ENCODE results near the gene SLC25A43. TPM values are rescaled to one million over a fixed set of nuclear protein-coding genes. Genes with fewer than 3 reads are reported as not detected.
"Not testable (repeated sequence)": the region's sequence is repeated elsewhere in the genome, so short reads cannot be mapped to it uniquely, and the experiment has no call there.

Gene SLC25A43
- 12.3 and 14.4 TPM in 2 replicates for total RNA-seq

DNA sequence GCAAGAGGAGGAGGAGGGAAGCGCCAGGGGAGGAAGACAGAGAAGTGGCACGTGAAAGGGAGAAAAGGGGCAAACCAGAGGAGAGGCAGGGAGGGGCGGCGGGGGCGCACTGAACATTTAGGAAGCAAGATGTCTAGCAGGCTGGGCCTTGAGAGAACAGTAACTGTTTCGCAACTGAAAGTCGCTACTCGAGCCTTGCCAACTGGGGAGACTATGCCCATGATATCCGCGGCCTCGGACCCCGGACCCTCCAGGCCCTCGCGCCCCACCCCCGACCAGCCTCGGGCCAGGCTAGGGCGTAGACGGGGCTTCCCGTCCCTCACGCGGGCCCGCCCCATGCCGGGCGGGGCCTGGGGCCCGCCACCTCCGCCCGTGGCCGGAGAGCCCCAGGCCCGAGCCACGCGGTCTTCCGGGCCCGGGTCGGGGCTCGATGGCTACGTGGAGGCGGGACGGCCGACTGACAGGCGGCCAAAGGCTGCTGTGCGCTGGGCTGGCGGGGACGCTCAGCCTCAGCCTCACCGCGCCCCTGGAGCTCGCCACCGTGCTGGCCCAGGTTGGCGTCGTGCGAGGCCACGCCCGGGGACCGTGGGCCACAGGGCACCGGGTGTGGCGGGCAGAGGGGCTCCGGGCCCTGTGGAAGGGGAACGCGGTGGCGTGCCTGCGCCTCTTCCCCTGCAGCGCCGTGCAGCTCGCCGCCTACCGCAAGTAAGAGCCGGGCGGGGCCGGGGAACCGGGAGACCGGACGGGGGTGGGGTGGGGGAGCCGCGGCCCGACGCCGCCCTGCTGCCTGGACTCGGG is at the start of gene SLC25A43:
SLC25A43 (plus strand) TSS at position 363 of the 798 bp plus-strand sequence; CDS start at position 431, 68 bp downstream.
- DNase-seq (ENCODE audit: low read depth in 2 of 2), result peak in 1 of 2 donors; percentile 52

DNA sequence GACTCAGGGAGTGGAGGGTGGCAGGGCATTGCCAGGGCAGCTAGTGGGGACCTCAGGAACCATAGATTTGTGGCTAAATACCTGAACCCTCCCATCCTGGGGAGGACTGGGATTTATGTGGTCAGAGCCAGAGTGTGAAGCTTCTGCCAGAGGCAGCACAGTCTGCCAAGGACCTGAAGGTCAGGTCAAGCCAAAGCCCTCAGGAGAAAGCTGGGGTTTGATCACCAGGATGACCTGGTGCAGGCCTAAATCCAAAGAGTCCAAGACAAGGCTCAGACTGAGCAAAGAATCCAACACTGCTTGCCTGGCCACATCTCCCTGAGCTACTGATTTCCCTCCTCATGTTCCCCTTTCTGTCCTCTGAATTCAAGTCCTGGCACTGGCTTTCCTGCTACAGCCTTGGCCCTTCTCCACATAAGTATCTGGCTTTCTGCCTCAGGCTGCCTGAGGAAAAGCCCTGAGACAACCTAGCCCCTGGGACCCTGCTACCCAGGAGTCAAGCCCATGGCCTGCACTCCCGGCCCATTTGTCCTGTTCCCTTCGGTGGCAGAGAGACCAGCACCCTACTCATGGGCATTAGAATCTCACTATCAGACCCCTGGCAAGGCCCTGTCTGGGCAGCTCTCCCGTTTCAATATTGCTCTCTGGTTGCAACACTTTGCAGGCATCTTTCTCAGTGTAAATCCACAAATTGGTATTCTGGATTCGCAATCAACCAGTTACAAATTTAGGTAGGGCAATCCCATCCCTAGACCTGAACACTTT is 39.3 kb upstream of the SLC25A43 start:
- DNase-seq (ENCODE audit: low read depth in 2 of 2), result no peak

DNA sequence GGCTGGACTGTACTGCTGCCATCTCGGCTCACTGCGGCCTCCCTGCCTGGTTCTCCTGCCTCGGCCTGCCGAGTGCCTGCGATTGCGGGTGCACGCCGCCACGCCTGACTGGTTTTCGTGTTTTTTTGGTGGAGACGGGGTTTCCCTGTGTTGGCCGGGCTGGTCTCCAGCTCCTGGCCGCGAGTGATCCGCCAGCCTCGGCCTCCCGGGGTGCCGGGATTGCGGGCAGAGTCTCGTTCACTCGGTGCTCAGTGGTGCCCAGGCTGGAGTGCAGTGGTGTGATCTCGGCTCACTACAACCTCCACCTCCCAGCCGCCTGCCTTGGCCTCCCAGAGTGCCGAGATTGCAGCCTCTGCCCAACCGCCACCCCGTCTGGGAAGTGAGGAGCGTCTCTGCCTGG is 37.7 kb upstream of the SLC25A43 start:
- DNase-seq (ENCODE audit: low read depth in 2 of 2), result not testable (repeated sequence)

DNA sequence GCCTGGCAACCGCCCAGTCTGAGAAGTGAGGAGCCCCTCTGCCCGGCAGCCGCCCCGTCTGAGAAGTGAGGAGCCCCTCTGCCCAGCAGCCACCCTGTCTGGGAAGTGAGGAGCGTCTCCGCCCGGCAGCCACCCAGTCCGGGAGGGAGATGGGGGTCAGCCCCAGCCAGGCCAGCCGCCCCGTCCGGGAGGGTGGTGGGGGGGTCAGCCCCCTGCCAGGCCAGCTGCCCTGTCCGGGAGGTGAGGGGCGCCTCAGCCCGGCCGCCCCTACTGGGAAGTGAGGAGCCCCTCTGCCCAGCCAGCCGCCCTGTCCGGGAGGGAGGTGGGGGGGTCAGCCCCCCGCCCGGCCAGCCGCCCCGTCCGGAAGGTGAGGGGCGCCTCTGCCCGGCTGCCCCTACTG is 37.1 kb upstream of the SLC25A43 start:
- DNase-seq (ENCODE audit: low read depth in 2 of 2), result not testable (repeated sequence)

DNA sequence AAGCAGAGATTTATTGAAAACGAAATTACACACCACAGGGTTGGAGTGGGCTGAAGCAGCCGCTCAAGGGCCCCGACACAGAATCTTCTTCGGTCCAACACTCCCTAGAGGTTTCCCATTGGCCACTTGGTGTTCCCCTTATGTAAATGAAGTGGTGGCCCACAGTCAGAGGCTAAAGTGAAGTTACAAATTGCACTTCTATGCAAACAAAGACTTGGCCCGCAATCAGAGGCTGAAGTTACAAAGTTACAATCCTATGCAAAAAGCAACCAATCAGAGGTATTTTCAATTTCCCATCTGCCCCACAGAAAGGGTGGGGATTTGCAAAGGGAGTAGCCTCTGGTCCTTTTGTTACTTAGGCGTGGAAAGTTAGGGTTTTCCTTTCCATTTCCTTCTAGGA is 35.7 kb upstream of the SLC25A43 start:
- no peak for DNase-seq (ENCODE audit: low read depth in 2 of 2)

DNA sequence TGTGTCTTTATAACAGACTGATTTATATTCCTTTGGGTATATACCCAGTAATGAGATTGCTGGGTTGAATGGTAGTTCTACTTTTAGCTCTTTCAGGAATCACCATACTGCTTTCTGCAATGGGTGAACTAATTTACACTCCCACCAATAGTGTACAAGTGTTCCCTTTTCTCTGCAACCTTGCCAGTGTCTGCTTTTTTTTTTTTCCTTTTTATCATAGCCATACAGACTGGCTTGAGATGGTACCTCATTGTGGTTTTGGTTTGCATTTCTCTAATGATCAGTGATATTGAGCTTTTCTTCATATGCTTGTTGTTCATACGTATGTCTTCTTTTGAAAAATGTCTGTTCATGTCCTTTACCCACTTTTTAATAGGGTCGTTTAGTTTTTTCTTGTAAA is 27.3 kb upstream of the SLC25A43 start:
- DNase-seq (ENCODE audit: low read depth in 2 of 2), result not testable (repeated sequence)

DNA sequence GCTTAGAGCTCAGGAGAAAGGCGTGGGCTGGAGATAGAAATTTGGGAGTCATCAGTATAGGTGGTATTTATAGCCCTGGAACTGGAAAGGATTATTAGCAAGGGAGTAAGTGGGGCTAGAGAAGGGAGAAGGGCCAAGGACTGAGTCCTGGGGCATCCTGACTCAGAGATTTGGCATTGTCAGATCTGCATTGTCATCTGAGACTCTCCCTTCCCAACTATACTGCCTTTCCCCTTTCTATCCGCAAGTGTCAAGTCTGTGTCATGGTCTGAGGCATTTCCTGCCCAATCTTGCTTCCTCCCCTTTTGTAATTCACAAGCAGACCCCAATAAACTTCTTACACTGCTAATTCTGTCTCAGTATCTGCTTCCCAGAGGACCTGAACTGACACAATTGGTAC is 24.4 kb upstream of the SLC25A43 start:
- peak in 1 of 2 donors; percentile 1 for DNase-seq (ENCODE audit: low read depth in 2 of 2)

DNA sequence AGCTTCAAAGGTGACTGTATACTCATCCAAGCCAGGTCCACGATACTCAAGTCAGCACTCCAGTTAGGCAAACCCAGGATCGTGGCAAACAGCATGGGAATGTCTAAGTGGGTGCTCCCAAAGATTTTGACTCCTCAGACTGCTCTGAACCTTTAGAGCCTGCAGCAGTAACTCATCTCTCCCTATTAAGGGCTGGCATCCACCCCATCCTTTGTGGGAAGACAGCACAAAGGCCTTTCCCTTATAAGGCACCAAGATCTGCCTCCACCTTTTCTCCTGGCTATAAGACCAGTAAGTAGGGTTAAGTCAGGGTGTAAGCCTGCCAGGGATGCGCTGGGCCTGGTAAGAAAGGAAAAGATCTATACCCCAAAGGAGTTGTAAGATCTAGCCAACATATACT is 23.6 kb upstream of the SLC25A43 start:
- no peak for DNase-seq (ENCODE audit: low read depth in 2 of 2)

DNA sequence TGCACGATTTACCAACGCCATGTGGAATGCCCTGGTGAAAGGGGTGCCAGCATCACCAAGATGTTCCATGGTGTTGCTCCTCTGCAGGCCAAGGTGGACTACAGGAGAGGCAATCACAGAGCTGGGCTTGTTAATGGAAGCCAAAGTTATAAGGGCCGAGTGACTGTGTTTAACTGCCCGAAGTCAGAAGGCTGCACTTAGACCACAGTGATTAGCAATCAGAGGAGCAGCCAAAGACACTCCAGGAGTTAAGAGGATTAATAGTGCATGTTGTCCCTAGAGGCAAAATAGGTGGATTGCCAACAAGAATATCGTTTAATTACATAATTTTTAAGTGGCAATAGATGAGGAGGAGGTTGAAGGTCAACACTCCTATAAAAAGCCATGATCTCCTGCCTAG is 22.8 kb upstream of the SLC25A43 start:
- DNase-seq (ENCODE audit: low read depth in 2 of 2), result no peak

DNA sequence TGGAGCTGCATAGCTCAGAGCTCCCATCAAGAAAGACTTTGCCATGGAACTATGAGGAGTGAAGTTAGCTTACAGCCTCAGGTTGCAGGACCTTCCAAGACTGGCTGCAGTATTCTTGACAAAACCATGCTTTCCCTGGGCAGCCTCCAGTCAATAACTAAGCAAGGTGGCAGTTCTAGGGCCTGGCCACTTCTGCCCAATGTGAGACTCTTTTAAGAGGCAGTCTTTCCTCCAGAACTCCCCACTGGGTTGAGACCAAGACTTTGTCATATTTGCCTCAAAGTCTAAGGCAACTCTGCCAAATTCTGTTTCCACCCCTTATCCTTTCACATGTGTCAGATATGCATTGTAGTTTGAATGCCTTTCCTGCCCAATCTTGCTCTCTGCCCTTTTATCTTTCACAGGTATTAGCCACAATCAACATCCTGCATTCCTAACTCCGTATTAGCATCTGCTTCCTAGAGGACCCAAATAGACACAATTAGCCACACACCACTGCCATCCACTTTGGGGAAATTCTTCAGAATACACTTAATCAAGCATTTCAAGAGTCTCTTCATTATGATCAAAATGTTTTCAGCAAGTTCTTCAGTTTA is 17.7 kb upstream of the SLC25A43 start:
- DNase-seq (ENCODE audit: low read depth in 2 of 2), result no peak

DNA sequence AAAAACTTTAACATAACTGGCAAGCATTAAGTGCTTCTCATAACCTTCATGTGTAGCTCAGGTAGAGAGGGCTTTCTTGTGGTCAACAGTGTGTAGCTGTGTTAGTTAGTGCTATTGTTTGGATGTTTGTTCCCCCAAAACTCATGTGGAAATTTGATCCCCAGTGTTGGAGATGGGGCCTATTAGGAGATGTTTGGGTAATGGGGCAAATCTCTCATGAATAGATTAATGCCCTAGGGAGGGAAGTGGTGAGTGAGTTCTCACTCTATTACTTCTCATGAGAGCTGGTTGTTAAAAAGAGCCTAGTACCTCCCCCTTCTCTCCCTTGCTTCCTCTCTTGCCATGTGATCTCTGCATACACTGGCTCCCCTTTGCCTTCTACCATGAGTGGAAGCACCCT is 16.5 kb upstream of the SLC25A43 start:
- DNase-seq (ENCODE audit: low read depth in 2 of 2), result no peak

DNA sequence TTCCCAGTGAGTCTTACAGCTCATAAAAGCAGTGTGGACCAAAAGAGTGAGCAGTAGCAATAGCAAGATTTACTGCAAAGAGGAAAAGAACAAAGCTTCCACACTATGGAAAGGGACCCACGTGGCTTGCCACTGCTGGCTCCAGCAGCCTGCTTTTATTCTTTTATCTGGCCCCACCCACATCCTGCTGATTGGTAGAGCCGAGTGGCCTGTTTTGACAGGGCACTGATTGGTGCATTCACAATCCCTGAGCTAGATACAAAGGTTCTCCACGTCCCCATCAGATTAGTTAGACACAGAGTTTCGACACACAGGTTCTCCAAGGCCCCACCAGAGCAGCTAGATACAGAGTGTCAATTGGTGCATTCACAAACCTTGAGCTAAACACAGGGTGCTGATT is 12.5 kb upstream of the SLC25A43 start:
- DNase-seq (ENCODE audit: low read depth in 2 of 2), result not testable (repeated sequence)

DNA sequence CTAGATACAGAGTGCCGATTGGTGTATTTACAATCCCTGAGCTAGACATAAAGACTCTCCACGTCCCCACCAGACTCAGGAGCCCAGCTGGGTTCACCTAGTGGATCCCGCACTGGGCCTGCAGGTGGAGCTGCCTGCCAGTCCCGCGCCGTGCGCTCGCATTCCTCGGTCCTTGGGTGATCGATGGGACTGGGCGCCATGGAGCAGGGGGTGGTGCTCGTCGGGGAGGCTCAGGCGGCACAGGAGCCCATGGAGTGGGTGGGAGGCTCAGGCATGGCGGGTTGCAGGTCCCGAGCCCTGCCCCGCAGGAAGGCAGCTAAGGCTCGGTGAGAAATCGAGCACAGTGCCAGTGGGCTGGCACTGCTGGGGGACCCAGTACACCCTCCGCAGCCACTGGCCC is 11.7 kb upstream of the SLC25A43 start:
- not testable (repeated sequence) for DNase-seq (ENCODE audit: low read depth in 2 of 2)

DNA sequence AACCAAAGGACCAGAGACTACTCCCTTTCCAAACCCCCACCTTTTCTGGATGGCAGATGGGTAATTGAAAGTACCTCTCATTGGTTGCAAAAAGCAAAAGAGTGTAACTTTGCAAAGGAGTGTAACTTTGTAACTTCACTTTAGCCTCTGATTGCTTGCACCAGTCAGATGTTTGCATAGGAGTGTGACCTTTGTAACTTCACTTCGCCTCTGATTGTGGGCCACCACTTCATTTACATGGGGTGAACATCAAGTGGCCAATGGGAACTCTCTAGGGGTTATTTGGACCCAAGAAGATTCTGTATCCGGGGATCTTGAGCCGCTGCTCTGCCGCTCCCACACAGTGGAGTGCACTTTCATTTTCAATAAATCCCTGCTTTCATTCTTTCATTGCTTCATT is 9.9 kb upstream of the SLC25A43 start:
- no peak for DNase-seq (ENCODE audit: low read depth in 2 of 2)

DNA sequence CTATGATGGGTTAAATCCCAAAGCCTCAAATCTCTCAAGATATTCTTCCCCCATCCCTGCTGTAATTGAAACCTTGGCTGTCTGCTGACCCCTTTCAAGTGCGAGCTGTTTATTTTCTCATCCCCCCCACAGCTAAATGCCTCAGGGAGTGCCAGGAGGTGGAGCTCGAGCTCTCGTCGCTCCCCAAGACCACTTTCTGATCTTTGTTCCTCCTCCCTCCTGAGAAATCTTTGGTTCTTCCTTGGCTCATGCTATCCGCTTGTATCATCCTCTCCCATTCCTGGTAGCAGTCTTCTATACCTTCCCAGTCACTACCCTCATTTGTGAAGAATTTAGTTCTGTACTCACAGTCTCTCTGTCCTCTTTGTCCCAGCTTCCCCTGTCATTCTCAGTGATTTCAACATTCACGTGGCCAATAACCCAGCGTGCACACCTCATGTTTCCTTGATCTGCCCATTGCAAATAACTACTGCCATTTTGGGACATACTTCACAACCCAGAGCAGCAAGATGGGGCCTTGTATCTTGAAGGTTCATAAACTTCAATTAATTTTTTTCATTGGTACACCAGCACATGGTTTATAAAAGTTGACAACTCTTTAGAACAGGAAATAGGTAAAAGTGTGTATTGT is 9.2 kb upstream of the SLC25A43 start:
- no peak for DNase-seq (ENCODE audit: low read depth in 2 of 2)

DNA sequence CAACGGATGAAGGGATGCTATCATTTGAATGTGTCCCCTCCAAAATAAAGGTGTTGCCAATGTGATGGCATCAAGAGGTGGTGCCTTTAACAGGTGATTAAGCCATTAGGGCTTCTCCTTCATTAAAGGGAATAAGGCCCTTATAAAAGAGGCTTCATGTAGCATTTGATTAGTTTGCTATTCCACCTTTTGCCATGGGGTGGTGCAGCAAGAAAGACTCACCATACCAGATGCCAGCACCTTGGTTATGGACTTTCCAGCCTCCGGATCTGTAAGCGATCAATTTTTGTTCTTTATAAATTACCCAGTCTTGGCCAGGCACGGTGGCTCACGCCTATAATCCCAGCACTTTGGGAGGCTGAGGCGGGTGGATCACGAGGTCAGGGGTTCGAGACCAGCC is 7.9 kb upstream of the SLC25A43 start:
- peak; percentile 7 to 37 for DNase-seq (ENCODE audit: low read depth in 2 of 2)

DNA sequence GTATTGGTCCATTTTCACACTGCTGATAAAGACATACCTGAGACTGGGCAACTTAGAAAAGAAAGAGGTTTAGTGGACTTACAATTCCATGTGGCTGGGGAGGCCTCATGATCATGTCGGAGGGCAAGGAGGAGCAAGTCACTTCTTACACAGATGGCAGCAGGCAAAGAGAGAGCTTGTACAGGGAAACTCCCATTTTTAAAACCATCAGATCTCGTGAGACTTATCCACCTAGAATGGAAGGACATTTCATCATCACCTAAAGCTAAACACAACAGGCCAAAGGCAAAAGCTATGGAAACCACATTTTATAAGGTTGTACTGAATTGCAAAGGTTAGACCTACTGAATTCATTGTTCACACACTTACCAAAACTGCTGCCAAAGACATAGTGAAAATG is 6.0 kb upstream of the SLC25A43 start:
- no peak for DNase-seq (ENCODE audit: low read depth in 2 of 2)

DNA sequence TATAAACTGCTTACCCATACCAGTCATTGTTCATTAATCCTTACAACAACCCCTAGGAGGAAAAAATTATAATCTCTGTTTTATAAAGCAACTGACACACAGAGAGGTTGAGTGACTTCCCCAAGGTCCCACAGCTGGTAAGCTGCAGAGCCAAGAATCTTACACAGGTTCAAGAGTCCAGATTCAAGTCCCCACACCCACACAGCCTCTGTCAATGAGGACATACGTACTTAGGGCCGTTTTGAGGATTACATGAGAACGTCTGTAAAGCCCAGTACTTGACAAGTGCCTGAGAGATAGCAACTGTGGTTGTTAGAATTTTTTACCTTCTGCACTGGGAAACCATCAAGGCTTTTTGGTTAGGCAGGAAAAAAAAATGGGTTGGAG is 556 bp upstream of the SLC25A43 start:
- peak in 1 of 2 donors; percentile 5 for DNase-seq (ENCODE audit: low read depth in 2 of 2)

DNA sequence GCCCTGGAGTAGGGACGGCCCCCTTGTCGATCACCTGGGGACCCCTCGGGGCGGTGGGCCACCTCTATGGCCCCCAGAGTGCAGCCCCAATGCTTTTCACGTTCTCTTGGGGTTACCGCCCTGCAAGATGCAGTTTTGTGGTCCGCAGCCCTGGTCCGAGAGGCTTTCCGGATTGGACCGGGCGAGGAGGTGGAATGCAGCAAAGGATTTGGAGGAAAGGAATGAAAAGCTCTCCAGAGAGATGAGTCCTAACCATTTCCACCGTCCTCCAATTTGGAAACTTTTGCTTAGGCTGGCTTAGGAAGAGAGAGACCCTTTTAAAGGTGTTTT is 601 bp downstream of the SLC25A43 start:
- DNase-seq (ENCODE audit: low read depth in 2 of 2), result no peak

DNA sequence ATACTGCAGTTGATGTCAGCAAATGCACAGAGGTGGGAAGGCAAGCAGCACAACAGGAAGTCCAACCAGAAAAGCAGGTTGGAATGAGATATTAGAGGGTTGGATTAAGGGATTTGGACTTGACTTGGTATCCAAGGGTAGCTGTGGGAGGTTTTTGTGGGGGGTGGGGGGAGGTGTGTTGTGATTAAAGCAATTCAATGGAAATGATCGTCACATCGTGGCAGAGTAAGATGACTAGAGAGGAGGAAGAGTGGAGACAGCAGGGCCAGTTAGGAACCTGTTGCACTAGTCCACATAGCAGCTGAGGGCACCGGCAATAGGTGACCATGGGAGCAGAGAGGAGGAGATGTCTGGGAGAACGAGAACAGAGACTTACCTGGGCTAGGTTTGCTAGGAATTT is 2.4 kb downstream of the SLC25A43 start:
- DNase-seq (ENCODE audit: low read depth in 2 of 2), result no peak

DNA sequence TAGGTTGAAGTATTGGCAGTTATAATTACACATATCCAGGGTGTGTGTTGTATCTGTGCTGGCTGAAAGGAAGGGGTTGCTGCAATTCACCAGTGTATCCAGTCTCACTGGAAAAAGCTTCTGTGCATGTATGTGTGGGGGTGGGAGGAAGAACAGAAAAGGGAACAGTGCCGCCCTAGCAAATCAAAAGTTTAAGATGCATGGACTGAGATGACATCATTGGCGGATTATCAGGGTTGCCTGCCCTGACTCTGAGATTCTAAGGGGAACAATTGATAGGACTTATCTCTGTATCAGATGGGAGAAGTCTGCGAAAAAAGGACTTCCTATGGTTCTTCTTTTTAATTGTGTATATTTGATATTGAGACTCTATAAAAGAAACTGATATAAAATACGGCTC is 3.5 kb downstream of the SLC25A43 start:
- DNase-seq (ENCODE audit: low read depth in 2 of 2), result no peak

DNA sequence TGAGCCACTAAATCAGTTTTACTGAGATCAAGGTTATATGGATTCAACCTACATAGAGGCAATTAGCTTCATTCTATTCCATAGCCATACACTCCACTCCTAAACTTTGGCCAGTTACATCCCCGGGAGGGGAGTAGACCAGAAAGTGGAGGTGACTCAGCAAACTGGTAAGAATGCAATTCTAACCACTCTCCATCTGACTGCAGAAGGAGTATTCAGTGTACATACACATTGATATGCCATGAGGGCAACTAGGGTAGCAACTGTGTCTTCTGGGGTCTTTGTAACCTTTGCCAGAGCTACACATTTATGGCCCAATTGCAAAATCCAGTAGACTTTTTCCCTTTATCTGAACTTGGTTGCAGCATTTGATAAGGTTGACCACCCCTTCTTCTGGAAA is 7.6 kb downstream of the SLC25A43 start:
- DNase-seq (ENCODE audit: low read depth in 2 of 2), result no peak

All from dermis microvascular lymphatic vessel endothelial cell (primary cell).